ACC112 (cell line): ENCODE results near the gene USH2A.
A peak's percentile ranks its signal among the peaks of the same experiment; 100 is the strongest.

Source experiments
- H2AFZ ChIP-seq: fragments of 200-600 bp; sonication (generic); one replicate; pipeline ENCODE4 v1.6.0; 2017; ENCODE audit warnings: antibody characterized with exemption, low read length; ENCODE audit not compliant: unreplicated experiment
- H3K27ac ChIP-seq: fragments of 200-600 bp; sonication (generic); 2 replicates; pipeline ENCODE4 v1.5.1; 2014; ENCODE audit warnings: low read depth, mild to moderate bottlenecking, antibody characterized with exemption, low read length, moderate library complexity
- H3K27me3 ChIP-seq: fragments of 200-600 bp; sonication (generic); 2 replicates; pipeline ENCODE4 v1.6.1; 2014; ENCODE audit warnings: mild to moderate bottlenecking, antibody characterized with exemption, low read length, moderate library complexity, mixed read lengths; ENCODE audit not compliant: insufficient read depth
- H3K36me3 ChIP-seq: fragments of 200-600 bp; sonication (generic); 2 replicates; pipeline ENCODE4 v1.6.1; 2016; ENCODE audit warnings: mild to moderate bottlenecking, antibody characterized with exemption, low read length, moderate library complexity, mixed read lengths; ENCODE audit not compliant: insufficient read depth
- H3K4me1 ChIP-seq: fragments of 200-600 bp; sonication (generic); one replicate; pipeline ENCODE4 v1.6.1; 2016; ENCODE audit warnings: low read length, mixed read lengths; ENCODE audit not compliant: insufficient read depth, unreplicated experiment, control insufficient read depth
- H3K4me3 ChIP-seq: fragments of 200-600 bp; sonication (generic); 2 replicates; pipeline ENCODE4 v1.5.1; 2014; ENCODE audit warnings: mild to moderate bottlenecking, low read depth, low read length
- H3K79me2 ChIP-seq: fragments of 200-600 bp; sonication (generic); one replicate; pipeline ENCODE4 v1.6.0; 2016; ENCODE audit warnings: low read length; ENCODE audit not compliant: control insufficient read depth, unreplicated experiment, insufficient read depth

The USH2A gene, protein sequence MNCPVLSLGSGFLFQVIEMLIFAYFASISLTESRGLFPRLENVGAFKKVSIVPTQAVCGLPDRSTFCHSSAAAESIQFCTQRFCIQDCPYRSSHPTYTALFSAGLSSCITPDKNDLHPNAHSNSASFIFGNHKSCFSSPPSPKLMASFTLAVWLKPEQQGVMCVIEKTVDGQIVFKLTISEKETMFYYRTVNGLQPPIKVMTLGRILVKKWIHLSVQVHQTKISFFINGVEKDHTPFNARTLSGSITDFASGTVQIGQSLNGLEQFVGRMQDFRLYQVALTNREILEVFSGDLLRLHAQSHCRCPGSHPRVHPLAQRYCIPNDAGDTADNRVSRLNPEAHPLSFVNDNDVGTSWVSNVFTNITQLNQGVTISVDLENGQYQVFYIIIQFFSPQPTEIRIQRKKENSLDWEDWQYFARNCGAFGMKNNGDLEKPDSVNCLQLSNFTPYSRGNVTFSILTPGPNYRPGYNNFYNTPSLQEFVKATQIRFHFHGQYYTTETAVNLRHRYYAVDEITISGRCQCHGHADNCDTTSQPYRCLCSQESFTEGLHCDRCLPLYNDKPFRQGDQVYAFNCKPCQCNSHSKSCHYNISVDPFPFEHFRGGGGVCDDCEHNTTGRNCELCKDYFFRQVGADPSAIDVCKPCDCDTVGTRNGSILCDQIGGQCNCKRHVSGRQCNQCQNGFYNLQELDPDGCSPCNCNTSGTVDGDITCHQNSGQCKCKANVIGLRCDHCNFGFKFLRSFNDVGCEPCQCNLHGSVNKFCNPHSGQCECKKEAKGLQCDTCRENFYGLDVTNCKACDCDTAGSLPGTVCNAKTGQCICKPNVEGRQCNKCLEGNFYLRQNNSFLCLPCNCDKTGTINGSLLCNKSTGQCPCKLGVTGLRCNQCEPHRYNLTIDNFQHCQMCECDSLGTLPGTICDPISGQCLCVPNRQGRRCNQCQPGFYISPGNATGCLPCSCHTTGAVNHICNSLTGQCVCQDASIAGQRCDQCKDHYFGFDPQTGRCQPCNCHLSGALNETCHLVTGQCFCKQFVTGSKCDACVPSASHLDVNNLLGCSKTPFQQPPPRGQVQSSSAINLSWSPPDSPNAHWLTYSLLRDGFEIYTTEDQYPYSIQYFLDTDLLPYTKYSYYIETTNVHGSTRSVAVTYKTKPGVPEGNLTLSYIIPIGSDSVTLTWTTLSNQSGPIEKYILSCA (N-terminal part only)

DNA sequence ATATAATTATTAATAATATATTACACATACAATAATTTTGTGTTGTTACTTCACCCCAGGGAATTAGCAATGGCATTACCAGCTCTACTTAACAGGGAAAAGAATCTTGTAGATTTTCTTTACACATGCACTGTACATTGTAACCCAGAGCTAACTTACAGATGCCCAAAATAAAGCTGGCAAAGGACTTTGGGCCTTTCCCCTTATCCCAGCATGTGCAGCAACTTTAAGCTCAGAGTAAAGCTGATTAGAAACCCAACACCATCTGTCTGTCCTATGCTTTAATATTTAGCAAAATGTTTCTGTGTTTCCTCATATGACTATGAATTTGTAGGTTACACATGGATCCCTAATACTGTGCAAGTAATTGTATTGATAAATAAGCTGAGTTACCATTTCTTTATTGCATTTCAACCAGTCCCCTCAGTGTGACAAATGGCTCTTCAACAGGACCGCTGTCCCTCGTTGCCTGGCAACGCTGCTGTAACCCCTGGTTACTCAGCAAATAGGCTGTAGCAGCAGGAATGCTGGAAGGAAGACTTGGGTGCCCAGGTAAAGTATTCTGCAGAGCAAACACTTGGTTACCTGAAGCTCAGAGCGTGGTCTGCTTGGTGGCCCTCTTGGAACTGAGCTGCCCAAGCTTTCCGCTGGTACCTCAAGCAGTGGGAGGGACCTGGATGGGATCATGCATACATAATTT, at the start of gene USH2A:
Gene USH2A (minus strand): TSS at position 628 of the 700 bp plus-strand sequence. CDS start 1,112 bp downstream, outside the sequence.
- Histone ChIP-seq H3K4me3 (no peak within 1 kb of the TSS), H3K27ac (no peak within 1 kb of the TSS), H2AFZ (no peak within 1 kb of the TSS), H3K79me2 (no peaks in the 10 kb centered on the region), H3K36me3 (no peaks in the 10 kb centered on the region), H3K27me3 (no peaks in the 10 kb centered on the region), H3K4me1 (no peaks in the 10 kb centered on the region)

DNA sequence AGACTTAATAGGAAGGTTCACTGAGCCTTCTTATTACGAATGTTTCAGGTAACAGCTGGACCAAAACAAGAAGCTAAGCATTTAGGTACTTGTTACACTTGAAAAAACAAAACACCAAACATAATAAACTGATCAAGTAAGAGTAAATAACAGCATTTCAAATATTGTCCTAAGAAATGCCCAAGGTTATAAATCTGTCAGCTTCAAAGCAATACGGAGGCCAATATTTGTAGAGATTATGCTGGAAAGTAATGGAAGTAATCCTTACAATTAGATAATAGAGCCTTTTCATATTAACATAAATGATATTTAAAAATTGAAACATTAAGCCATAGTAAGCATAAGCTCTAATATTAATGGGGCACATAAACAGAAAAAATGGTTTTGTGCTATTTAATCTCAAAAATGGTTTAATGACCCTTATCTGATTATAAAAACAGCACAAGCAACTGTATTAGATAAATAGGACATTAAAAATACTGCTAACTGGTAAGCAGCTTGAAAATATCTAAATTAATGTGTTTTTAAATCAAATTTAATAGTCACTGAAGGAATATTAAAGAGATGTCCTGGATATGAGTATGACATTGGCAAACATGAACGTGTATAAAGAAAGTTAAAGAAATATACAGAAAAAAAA, 43.0 kb upstream of the USH2A start:
- Histone ChIP-seq H3K4me3 (no peak overlapping the region), H3K36me3 (no peaks in the 10 kb centered on the region), H3K27me3 (no peaks in the 10 kb centered on the region), H3K4me1 (peaks cover 32% of the 10 kb centered on the region), H2AFZ (no peak overlapping the region), H3K27ac (no peak overlapping the region), H3K79me2 (no peaks in the 10 kb centered on the region)

DNA sequence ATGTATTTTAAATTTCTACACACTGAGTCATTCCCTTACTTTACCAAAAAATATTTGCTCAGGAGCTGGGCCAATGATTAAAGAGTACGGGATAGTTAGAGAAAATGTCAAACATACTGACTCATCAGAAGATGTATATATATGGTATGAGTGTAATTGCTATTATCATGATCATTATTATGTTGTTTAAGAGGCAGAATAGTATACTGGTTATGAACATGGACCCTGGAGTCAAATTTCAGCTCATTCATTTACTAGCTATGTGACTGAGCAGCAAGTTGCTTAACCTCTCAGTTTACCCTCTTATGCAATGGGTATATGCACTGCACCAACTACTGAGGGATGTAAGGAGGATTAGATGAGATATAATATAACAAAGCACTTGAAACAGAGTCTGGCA, 41.2 kb upstream of the USH2A start:
- Histone ChIP-seq H3K4me3 (no peak overlapping the region), H3K36me3 (no peaks in the 10 kb centered on the region), H2AFZ (no peak overlapping the region), H3K4me1 (peaks cover 39% of the 10 kb centered on the region), H3K79me2 (no peaks in the 10 kb centered on the region), H3K27ac (peak overlapping the region; percentile 21; the same call in 1 of the 2 replicates), H3K27me3 (no peaks in the 10 kb centered on the region)

DNA sequence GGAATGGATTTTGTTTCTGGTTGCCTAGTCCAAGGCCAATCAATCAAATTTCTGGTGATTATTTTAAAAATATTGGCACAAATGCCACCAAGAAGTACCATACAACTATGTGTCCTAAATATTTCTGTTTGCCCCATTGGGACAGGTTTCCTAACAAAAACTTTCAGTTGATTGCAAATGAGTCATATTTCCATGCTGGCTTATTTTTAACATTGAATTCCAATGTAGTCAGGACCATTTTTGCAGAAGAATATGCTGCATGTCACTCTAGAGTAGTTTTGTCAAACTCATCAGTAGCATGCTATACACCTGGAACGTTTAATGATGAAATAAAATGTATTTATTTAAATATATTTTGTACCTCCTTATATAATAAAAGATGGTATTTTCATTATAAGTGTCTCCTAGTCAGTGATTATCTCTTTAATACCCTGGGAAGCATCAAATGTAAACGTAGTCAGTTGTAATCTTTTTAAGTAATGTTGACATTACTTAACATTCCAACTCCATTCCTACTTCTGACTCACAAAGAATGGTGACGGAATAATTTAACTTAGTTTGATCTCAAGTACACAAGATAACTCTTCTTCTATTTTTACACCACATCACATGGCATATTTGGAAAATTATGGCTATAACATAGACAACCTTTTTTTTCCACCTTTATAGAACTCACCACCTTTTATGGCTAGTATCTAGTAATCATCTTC, 39.0 kb upstream of the USH2A start:
- peaks cover 56% of the 10 kb centered on the region for H3K4me1 ChIP-seq
- peak overlapping the region; percentile 24; the same call in 1 of the 2 replicates for H3K4me3 ChIP-seq
- no peaks in the 10 kb centered on the region for H3K27me3 ChIP-seq
- peak overlapping the region; percentile 78 for H3K27ac ChIP-seq
- H3K36me3 ChIP-seq = no peaks in the 10 kb centered on the region
- H2AFZ ChIP-seq = no peak overlapping the region
- H3K79me2 ChIP-seq = no peaks in the 10 kb centered on the region

DNA sequence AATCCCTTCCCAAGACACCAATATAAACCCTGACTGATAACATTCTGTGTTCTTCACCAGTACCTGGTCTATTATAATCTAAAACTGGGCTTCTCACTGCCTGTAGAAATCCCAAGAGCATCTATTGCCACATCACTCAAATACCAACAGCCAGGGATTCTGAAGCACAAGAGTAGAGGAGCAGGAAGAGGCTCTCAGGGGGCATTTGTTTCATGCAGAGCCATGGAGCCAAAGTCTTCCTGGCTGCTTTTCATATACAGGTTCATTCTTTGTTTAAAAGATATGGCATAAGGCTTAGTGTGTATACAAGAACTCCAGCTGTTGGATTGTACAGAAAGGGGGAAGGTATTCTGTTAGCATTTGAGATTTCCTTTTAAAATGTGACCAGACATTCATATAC, 38.2 kb upstream of the USH2A start:
- H3K4me1 ChIP-seq = peaks cover 64% of the 10 kb centered on the region
- no peaks in the 10 kb centered on the region for H3K79me2 ChIP-seq
- peak overlapping the region; percentile 24; the same call in 1 of the 2 replicates for H3K4me3 ChIP-seq
- H3K36me3 ChIP-seq = no peaks in the 10 kb centered on the region
- H3K27me3 ChIP-seq = no peaks in the 10 kb centered on the region
- no peak overlapping the region for H2AFZ ChIP-seq
- H3K27ac ChIP-seq = peak overlapping the region; percentile 78

DNA sequence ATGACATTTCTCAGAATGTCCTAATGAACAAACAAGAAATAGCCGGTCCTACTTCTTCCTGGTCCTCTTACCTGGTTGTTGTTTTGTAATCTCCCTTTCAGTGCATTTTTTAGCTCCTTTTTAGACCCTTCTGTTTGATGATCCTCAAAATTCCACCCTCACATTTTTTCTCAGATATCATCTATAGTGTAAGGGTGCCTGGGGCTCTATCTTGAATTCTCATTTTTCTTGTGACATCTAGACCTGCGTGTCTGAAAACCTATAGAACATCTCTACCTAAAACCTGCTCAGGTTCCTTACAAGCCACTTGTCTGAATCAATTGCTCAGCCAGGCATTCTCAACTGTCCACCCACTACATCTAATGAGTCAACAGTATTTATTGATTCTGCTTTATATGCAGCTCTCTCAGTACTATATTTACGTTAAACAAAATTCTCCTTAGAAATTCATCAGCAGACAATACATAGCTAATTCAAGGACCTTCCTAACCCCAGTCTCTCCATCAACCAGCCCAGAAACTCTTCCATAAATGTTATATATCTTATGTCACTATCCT, 36.5 kb upstream of the USH2A start:
- Histone ChIP-seq H3K4me3 (no peak overlapping the region), H3K36me3 (no peaks in the 10 kb centered on the region), H2AFZ (no peak overlapping the region), H3K27ac (no peak overlapping the region), H3K4me1 (peaks cover 66% of the 10 kb centered on the region), H3K27me3 (no peaks in the 10 kb centered on the region), H3K79me2 (no peaks in the 10 kb centered on the region)

DNA sequence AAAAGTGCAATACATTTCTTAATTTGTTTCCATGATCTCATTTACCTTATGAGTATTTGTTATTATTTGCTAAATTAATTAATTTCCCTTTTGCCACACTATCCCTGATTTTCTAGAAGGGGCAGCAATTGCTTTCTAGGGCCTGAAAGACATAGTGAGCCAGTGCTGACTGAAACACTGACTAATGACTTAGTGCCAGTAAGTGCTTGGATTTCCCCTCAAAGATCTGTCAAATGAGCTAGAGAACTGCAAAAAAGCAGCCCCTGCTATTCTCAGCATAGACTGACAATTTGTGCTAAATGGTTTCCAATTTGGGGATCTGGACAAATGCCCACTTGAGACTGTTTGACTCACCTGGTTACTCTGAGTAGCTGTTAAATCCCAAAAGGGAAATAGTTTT, 35.6 kb upstream of the USH2A start:
- Histone ChIP-seq H3K79me2 (no peaks in the 10 kb centered on the region), H3K36me3 (no peaks in the 10 kb centered on the region), H3K27me3 (no peaks in the 10 kb centered on the region), H3K4me3 (no peak overlapping the region), H3K27ac (no peak overlapping the region), H3K4me1 (peaks cover 60% of the 10 kb centered on the region), H2AFZ (no peak overlapping the region)

DNA sequence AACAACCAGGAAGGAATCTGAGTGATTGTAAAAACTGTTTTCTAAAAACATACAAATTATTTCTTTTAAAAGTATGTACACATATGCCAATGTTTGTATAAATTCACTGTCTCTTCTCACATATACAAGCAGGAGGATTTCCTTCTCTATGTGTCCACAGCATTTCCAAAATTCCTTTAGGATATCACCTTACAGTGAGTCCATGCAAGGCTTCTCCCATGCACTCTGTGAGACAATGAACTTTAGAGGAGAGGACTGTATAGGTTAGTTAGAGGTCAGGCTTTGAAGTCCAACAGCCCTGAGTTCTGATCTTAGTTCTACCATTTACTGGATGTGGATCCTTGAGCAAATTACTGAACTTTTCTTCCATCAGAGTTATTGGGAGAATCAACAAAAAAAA, 34.1 kb upstream of the USH2A start:
- no peak overlapping the region for H3K4me3 ChIP-seq
- peak overlapping the region; percentile 11; the same call in 1 of the 2 replicates for H3K27ac ChIP-seq
- H3K4me1 ChIP-seq = peaks cover 45% of the 10 kb centered on the region
- no peaks in the 10 kb centered on the region for H3K36me3 ChIP-seq
- H3K79me2 ChIP-seq = no peaks in the 10 kb centered on the region
- no peak overlapping the region for H2AFZ ChIP-seq
- H3K27me3 ChIP-seq = no peaks in the 10 kb centered on the region

DNA sequence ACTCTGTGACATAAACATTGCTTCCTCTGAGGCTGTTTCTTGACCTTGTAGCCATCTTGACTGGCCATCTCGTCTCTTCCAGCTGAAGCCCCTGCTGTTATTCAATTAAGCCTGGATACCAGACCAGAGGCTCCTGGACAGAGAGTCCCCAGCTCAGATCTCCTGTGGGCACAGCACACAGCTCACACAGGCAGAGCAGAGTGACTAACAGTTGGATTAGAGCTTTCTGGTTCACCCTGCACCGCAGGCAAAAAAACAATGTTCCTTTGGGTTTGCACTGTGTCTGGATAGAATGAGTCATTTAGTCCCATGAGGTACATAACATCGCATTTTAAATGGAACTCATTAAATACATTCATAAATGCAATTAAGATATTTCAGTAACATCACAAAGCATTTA, 33.4 kb upstream of the USH2A start:
- Histone ChIP-seq H3K36me3 (no peaks in the 10 kb centered on the region), H2AFZ (no peak overlapping the region), H3K27me3 (no peaks in the 10 kb centered on the region), H3K79me2 (no peaks in the 10 kb centered on the region), H3K27ac (peak overlapping the region; percentile 44), H3K4me3 (no peak overlapping the region), H3K4me1 (peaks cover 40% of the 10 kb centered on the region)
